ENCODE data around the gene COBL.

Gene COBL

GRCh38 chr7:51142741-51143385 lies 173.7 kb downstream of the COBL start:
- DNase-seq (ENCODE audit: low read depth in 3 of 3): no peak

DNA sequence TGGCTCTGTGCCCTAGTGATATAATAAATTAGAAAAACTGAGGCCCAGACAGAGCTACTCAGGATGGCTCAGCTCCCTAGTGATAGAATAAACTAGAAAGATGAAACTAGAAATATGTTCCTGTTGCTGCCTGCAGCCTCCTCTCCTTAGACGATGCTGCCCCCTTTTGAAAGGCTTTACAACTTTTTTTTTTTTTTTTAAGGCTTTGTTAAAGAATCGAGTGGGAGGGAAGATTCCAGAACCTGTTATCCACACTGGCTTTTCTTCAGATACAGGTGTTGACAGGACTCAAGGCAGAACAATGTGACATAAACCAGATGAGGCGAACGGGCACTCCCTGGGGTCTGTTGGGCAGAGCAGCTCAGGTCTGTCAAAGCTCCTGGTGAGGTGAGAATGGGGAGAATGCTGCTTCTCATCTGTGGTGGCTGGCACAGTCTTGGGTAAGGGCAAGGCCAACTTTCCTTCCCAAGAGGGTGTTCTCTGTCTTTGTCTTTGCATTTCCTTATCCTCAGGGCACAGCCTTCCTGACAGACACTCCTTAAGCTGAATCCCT lies 175.1 kb downstream of the COBL start:
- no peak for DNase-seq (ENCODE audit: low read depth in 3 of 3)

DNA sequence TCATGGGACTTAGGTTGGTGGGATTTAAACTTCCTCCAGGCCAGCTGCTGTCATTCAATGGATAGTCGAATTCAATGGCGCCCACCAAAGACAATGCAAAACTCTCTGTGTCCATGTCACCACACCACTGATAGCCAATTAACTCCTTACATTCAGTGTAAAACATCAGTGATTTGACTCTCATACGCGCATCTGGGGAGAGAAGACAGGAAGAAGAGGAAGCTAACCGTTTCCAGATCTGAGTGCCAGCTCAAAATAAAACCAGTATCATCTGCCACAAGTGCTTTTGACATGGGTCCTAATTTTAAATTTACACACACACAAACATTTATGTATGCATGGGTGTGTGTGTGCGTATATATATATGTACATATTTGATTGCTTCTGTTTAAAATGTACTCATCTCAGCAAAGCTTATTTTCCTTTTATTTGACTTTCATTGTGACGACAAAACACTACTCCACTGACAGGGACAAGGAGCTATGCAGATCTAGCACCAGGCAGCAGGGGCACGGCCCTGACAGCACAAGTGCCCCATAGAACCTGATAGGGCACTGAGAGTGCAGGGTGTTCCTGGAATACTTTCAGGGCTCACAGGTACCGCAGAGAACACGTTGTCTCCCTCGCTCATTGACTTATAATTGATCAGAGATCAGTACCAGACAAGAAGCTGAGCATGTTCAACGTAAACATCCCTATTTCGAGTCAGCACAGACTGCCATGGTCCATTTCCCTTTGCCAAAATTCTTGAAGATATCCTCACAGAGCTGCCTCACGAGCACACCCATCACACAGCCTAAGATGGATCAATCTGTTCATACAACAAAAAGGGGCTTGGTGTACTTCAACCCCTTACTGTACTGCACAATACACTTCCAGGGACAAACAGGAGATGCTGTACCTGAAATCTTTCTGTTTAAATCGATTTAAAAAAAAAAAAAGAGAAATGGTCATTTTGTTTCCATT lies 176.1 kb downstream of the COBL start:
- no peak for DNase-seq (ENCODE audit: low read depth in 3 of 3)

GRCh38 chr7:51139796-51140195 lies 176.8 kb downstream of the COBL start:
- DNase-seq (ENCODE audit: low read depth in 3 of 3): no peak

GRCh38 chr7:51138123-51139085 lies 178.2 kb downstream of the COBL start:
- DNase-seq (ENCODE audit: low read depth in 3 of 3): no peak

DNA sequence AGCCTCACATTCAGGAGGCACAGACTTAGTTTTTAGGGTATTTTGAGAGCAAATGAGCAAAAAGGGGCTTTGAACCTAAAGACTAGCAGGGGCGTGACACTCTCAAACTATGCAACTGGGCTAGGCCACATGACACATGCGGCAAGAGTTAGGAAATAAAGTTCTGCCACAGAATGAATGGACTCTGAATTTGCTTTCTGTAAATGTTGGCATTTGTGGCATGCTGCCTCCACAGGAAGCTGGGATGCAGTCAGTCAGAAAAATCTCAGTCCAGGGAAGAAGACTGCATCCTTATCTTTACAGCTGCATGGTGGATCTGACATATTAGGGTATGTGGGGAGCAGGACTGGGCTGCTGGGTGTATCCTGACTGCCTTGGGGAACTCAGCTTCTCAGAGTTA lies 181.0 kb downstream of the COBL start:
- no peak for DNase-seq (ENCODE audit: low read depth in 3 of 3)

DNA sequence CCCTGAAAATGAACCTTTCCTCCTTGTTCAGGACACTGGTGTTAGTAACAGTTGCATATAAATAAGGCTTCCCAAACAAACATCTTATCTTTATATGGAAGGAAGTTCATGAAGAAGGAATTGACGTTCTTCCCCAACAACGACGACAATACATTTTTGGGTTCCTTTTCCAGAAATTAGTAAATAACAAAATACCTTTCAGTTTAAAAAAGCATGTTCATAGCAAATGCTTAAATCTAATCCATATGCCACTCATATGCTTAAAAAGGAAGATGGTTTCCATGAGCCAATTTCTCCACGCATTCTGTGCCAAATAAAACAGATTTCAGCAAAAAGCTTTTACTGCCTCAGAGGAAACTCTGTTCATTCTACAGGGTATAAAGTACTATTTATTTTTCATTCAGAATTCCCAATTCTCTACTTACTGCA lies 182.6 kb downstream of the COBL start:
- no peak for DNase-seq (ENCODE audit: low read depth in 3 of 3)

GRCh38 chr7:51132661-51133060 lies 183.9 kb downstream of the COBL start:
- no peak for DNase-seq (ENCODE audit: low read depth in 3 of 3)

- DNase-seq (ENCODE audit: low read depth in 3 of 3): no peak
Measured at GRCh38 chr7:51129527-51130472, 186.8 kb downstream of the COBL start.

- no peak for DNase-seq (ENCODE audit: low read depth in 3 of 3)
Measured at GRCh38 chr7:51128545-51129435, 187.8 kb downstream of the COBL start.

- no peak for DNase-seq (ENCODE audit: low read depth in 3 of 3)
Measured at GRCh38 chr7:51127618-51127904, 189.0 kb downstream of the COBL start.

GRCh38 chr7:51126813-51127617 lies 189.6 kb downstream of the COBL start:
- DNase-seq (ENCODE audit: low read depth in 3 of 3): no peak

DNA sequence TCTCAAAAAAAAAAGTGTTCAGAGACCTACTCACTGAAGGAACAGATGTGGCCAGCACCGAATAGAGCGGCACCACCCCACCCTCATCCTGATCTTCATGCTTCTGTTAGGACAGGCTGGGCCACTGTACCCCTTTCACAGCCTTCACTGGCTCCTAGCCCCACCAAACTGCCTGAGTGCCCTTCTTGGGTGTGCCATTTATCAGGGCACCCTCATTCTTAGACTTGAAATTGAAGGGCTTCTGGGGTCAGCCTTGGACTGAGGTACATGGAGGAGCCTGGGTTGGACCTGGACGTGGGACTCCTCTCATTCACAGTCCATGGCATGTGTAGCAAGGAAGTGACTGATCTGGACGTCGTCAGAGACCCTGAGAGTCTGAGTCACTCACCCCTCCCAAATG lies 190.3 kb downstream of the COBL start:
- DNase-seq (ENCODE audit: low read depth in 3 of 3): no peak

DNA sequence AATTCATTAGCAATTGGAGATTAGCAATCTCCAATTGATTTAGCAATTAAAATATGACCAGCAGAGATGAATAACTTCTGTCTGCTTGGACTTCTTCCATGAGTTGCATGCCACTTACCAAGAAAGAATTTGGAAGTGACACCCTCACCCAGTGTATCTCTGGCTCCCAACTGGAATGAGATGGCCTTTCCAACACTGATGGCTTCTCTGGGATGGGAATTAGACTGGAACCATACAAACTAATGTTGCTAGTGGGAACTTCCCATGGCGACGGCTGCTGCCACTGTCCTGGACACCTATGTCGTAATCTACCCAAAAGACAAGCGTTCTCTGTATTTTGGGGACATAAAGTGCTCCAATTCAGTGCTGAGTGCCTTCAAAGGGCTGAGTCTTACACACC lies 192.3 kb downstream of the COBL start:
- no peak for DNase-seq (ENCODE audit: low read depth in 3 of 3)

DNA sequence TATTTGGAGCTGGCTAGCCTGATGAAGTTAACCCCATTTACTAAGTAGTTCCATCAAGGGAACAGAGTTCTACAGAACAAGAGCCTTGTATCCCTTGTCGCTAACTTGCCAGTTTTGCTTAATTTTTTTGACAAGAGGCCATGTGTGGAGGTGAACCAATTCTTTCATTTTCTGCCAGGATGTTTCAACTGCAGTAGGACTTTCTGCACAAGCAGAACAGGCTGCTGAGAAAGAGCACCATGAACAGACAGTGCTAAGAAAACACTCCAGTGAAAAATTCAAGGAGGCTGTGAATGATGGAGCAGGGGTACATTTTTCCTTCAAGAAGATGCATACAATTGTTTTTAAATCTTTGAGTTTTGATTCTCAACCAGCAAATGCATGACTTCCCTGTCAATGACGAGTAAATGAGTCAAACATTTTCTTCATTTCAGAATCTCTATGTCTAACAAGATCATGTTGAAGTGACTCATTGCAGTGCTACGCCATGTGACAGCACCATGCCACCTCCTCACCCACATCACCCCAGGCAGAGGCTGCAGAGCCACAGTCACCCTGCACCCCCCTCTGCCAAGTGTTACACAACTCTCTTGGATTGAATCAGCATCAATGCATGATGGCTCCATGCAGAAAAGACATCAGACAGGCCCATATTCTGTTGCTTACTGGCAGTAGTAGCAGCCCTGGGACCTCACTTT lies 193.1 kb downstream of the COBL start:
- DNase-seq (ENCODE audit: low read depth in 3 of 3): peak; percentile 2 to 31 (median 21)

GRCh38 chr7:51121931-51122425 lies 194.6 kb downstream of the COBL start:
- DNase-seq (ENCODE audit: low read depth in 3 of 3): no peak

- DNase-seq (ENCODE audit: low read depth in 3 of 3): no peak
Measured at GRCh38 chr7:51121036-51121790, 195.4 kb downstream of the COBL start.
